ENCODE measurements around the gene GCFC2. TPM values are rescaled to one million over a fixed set of nuclear protein-coding genes. Genes with fewer than 3 reads are reported as not detected.

The GCFC2 gene
- total and polyA plus RNA-seq, 9 donors = 15.8 to 40.5 (median 24.5) TPM

GRCh38 chr2:75667884-75668283, 42.8 kb downstream of the GCFC2 start:
- DNase-seq = no peak
- 75 to 81% (median 79%) methylated on average over 2 of the region's 2 CpGs for WGBS, 3 donors
- no peak overlapping the region for H3K27ac ChIP-seq
- TF ChIP-seq CTCF (IDR thresholded peaks at IDR 0.05) (no peak), EP300 (IDR thresholded peaks at IDR 0.05) (no peak), POLR2A (IDR thresholded peaks at IDR 0.05) (no peak)
- intact Hi-C loops (cut with DNase I) = no loop called here
- no peaks in the 10 kb centered on the region for H3K27me3 ChIP-seq
- H3K36me3 ChIP-seq = no peaks in the 10 kb centered on the region
- H3K4me1 ChIP-seq (ENCODE audit: insufficient read depth) = no peaks in the 10 kb centered on the region
- no peak overlapping the region for H3K4me3 ChIP-seq
- no peaks in the 10 kb centered on the region for H3K9me3 ChIP-seq

- Histone ChIP-seq H3K9me3 (no peaks in the 10 kb centered on the region), H3K27me3 (no peaks in the 10 kb centered on the region), H3K36me3 (no peaks in the 10 kb centered on the region), H3K27ac (no peak overlapping the region), H3K4me3 (no peak overlapping the region), H3K4me1 (ENCODE audit: insufficient read depth) (no peaks in the 10 kb centered on the region)
- 79 to 87% (median 87%) methylated on average over 6 of the region's 6 CpGs for WGBS, 3 donors
- no peak for DNase-seq
- TF ChIP-seq CTCF (IDR thresholded peaks at IDR 0.05) (no peak), EP300 (IDR thresholded peaks at IDR 0.05) (no peak), POLR2A (IDR thresholded peaks at IDR 0.05) (no peak)
- intact Hi-C loops (cut with DNase I) = no loop called here
These were observed 43.8 kb downstream of the GCFC2 start for GRCh38 chr2:75666911-75667310.

GRCh38 chr2:75657798-75658197, 52.9 kb downstream of the GCFC2 start:
- DNase-seq = no peak
- intact Hi-C loops (cut with DNase I) = no loop called here
- TF ChIP-seq POLR2A (IDR thresholded peaks at IDR 0.05) (no peak), EP300 (IDR thresholded peaks at IDR 0.05) (no peak), CTCF (IDR thresholded peaks at IDR 0.05) (no peak)
- Histone ChIP-seq H3K36me3 (no peaks in the 10 kb centered on the region), H3K27ac (no peak overlapping the region), H3K27me3 (no peaks in the 10 kb centered on the region), H3K9me3 (peaks cover 0 to 3% of the 10 kb centered on the region in 2 donors), H3K4me1 (ENCODE audit: insufficient read depth) (no peaks in the 10 kb centered on the region), H3K4me3 (no peak overlapping the region)

GRCh38 chr2:75656563-75656962, 54.2 kb downstream of the GCFC2 start:
- no peak overlapping the region for H3K27ac ChIP-seq
- peaks cover 0 to 3% of the 10 kb centered on the region in 2 donors for H3K9me3 ChIP-seq
- TF ChIP-seq POLR2A (IDR thresholded peaks at IDR 0.05) (no peak), CTCF (IDR thresholded peaks at IDR 0.05) (no peak), EP300 (IDR thresholded peaks at IDR 0.05) (no peak)
- no peaks in the 10 kb centered on the region for H3K36me3 ChIP-seq
- no peak overlapping the region for H3K4me3 ChIP-seq
- 84 to 90% (median 85%) methylated on average over 1 of the region's 1 CpG for WGBS, 3 donors
- no peaks in the 10 kb centered on the region for H3K4me1 ChIP-seq (ENCODE audit: insufficient read depth)
- H3K27me3 ChIP-seq = no peaks in the 10 kb centered on the region
- intact Hi-C loops (cut with DNase I) = no loop called here
- DNase-seq = no peak

- Histone ChIP-seq H3K4me1 (ENCODE audit: insufficient read depth) (no peaks in the 10 kb centered on the region), H3K27me3 (no peaks in the 10 kb centered on the region), H3K4me3 (no peak overlapping the region), H3K27ac (no peak overlapping the region), H3K36me3 (no peaks in the 10 kb centered on the region), H3K9me3 (peaks cover 0 to 3% of the 10 kb centered on the region in 2 donors)
- TF ChIP-seq EP300 (IDR thresholded peaks at IDR 0.05) = no peak
- TF ChIP-seq POLR2A (IDR thresholded peaks at IDR 0.05) = no peak
- TF ChIP-seq CTCF (IDR thresholded peaks at IDR 0.05) = no peak
- DNase-seq = no peak
- 92 to 96% (median 93%) methylated on average over 1 of the region's 1 CpG for WGBS, 3 donors
- intact Hi-C loops (cut with DNase I) = no loop called here
These were observed 54.9 kb downstream of the GCFC2 start for GRCh38 chr2:75655861-75656260.
